SK-N-SH (cell line): ENCODE data around the gene NCDN. TPM values are rescaled to one million over a fixed set of nuclear protein-coding genes. Genes with fewer than 3 reads are reported as not detected.
A peak's percentile ranks its signal among the peaks of the same experiment; 100 is the strongest.

ENCODE experiments used
- CTCF ChIA-PET: fragments of 300-600, 350-600 bp; formaldehyde crosslinking; extraction: SDS; loops from one replicate; lab custom pipeline; 2021; lab: Yijun Ruan, JAX
- POLR2A ChIA-PET: fragments of 350-600 bp; sonication (Branson Sonifier 250); formaldehyde crosslinking; extraction: SDS; loops from one replicate; lab custom pipeline; 2020; ENCODE audit warnings: antibody characterized with exemption, inconsistent platforms; lab: Yijun Ruan, JAX
- DNase-seq: peaks from one replicate; pipeline ENCODE4 v3.0.0; 2012
- H2AFZ ChIP-seq: fragments of 200-600 bp; sonication (generic); 2 replicates; pipeline ENCODE4 v1.8.1; 2016; ENCODE audit warnings: antibody characterized with exemption, mild to moderate bottlenecking, low read depth
- H3F3A ChIP-seq: fragments of 200-600 bp; sonication (generic); replicated peaks from 2 replicates; pipeline ENCODE3; 2016; ENCODE audit warnings: antibody characterized with exemption, mild to moderate bottlenecking; ENCODE audit not compliant: insufficient read depth
- H3K27ac ChIP-seq, 2 experiments: fragments of 200-500 bp in 1 of 2; fragments of 200-600 bp in 1 of 2; sonication (Bioruptor generic) in 1 of 2; sonication (generic), shearing (Covaris generic) in 1 of 2; 2 replicates each; pipeline versions ENCODE4 v1.5.1 to v1.6.1; 2014 to 2016; ENCODE audit warnings: low read depth in 2 of 2, inconsistent platforms in 1 of 2, low read length in 1 of 2, mild to moderate bottlenecking in 1 of 2, mixed read lengths in 1 of 2
- H3K27me3 ChIP-seq: fragments of 200-600 bp; sonication (generic), shearing (Covaris generic); 2 replicates; pipeline ENCODE4 v1.6.1; 2016; ENCODE audit warnings: mixed run types; ENCODE audit not compliant: insufficient read depth
- H3K36me3 ChIP-seq, 2 experiments: fragments of 200-500 bp in 1 of 2; fragments of 200-600 bp in 1 of 2; sonication (Bioruptor generic) in 1 of 2; sonication (generic) in 1 of 2; replicated peaks in 1 of 2; 2 replicates each; pipeline versions ENCODE3 to v1.5.1; 2014 to 2016; ENCODE audit warnings: low read length in 1 of 2, mild to moderate bottlenecking in 1 of 2; ENCODE audit not compliant: insufficient read depth in 2 of 2, control insufficient read depth in 1 of 2
- H3K4me1 ChIP-seq, 2 experiments: fragments of 200-500 bp in 1 of 2; fragments of 200-600 bp in 1 of 2; sonication (Bioruptor generic) in 1 of 2; sonication (generic), shearing (Covaris generic) in 1 of 2; 2 replicates each; pipeline versions ENCODE4 v1.5.1 to v1.6.1; 2014 to 2016; ENCODE audit warnings: low read depth in 1 of 2, low read length in 1 of 2, mixed run types in 1 of 2; ENCODE audit not compliant: insufficient read depth in 2 of 2, control insufficient read depth in 1 of 2
- H3K4me2 ChIP-seq: fragments of 200-600 bp; sonication (generic), shearing (Covaris generic); 2 replicates; pipeline ENCODE4 v1.6.1; 2017; ENCODE audit warnings: mixed run types
- H3K4me3 ChIP-seq, 2 experiments: fragments of 200-500 bp in 1 of 2; fragments of 200-600 bp in 1 of 2; sonication (Bioruptor generic) in 1 of 2; sonication (generic), shearing (Covaris generic) in 1 of 2; 2 replicates each; pipeline versions ENCODE4 v1.5.1 to v1.8.1; 2014 to 2016; ENCODE audit warnings: low read depth in 2 of 2, inconsistent platforms in 1 of 2, low read length in 1 of 2, mild to moderate bottlenecking in 1 of 2, mixed read lengths in 1 of 2, moderate library complexity in 1 of 2
- H3K79me2 ChIP-seq: fragments of 200-600 bp; sonication (generic); 2 replicates; pipeline ENCODE4 v1.8.1; 2017; ENCODE audit warnings: mild to moderate bottlenecking; ENCODE audit not compliant: insufficient read depth
- H3K9ac ChIP-seq: fragments of 200-600 bp; sonication (generic); 2 replicates; pipeline ENCODE4 v1.6.1; 2017; ENCODE audit warnings: mixed run types
- H3K9me2 ChIP-seq: fragments of 200-600 bp; sonication (generic); 2 replicates; pipeline ENCODE4 v1.6.1; 2017; ENCODE audit warnings: mixed run types
- H3K9me3 ChIP-seq: fragments of 200-600 bp; sonication (generic); 2 replicates; pipeline ENCODE4 v1.6.1; 2017; ENCODE audit warnings: mixed run types, mild to moderate bottlenecking, moderate library complexity
- H4K20me1 ChIP-seq: fragments of 200-600 bp; sonication (generic); 2 replicates; pipeline ENCODE4 v1.6.1; 2017; ENCODE audit warnings: mild to moderate bottlenecking, mixed run types; ENCODE audit not compliant: insufficient read depth
- CHD2 ChIP-seq: fragments of 150-350 bp; IDR thresholded peaks from 2 replicates; pipeline ENCODE4 v1.6.1; 2018; ENCODE audit warnings: low read length; ENCODE audit not compliant: partially characterized antibody
- ELF1 ChIP-seq: IDR thresholded peaks from 2 replicates; pipeline ENCODE4 v1.4.0; 2012
- FOSL2 ChIP-seq: IDR thresholded peaks from 2 replicates; pipeline ENCODE4 v1.4.0; 2012; ENCODE audit warnings: low read depth, mild to moderate bottlenecking, moderate library complexity, borderline replicate concordance
- MEF2A ChIP-seq: IDR thresholded peaks from 2 replicates; pipeline ENCODE4 v1.4.0; 2012; ENCODE audit warnings: low read depth, borderline replicate concordance
- NFIC ChIP-seq: IDR thresholded peaks from 2 replicates; pipeline ENCODE4 v1.4.0; 2012; ENCODE audit warnings: borderline replicate concordance
- NRF1 ChIP-seq: IDR thresholded peaks from 2 replicates; pipeline ENCODE4 v1.6.1; 2012; ENCODE audit warnings: low read depth, mild to moderate bottlenecking, low read length
- POLR2AphosphoS5 ChIP-seq: IDR thresholded peaks from 2 replicates; pipeline ENCODE4 v1.6.1; 2012; ENCODE audit warnings: low read depth, low read length
- RAD21 ChIP-seq: IDR thresholded peaks from 2 replicates; pipeline ENCODE4 v1.6.1; 2012; ENCODE audit warnings: mild to moderate bottlenecking, low read length
- RCOR1 ChIP-seq: fragments of 150-350 bp; IDR thresholded peaks from 2 replicates; pipeline ENCODE4 v1.6.1; 2017; ENCODE audit warnings: antibody characterized with exemption, low read length
- RFX5 ChIP-seq: IDR thresholded peaks from 2 replicates; pipeline ENCODE4 v1.6.1; 2012; ENCODE audit warnings: mild to moderate bottlenecking, improper control_type of control experiment, low read length
- SMC3 ChIP-seq: IDR thresholded peaks from 2 replicates; pipeline ENCODE4 v1.6.1; 2012; ENCODE audit warnings: low read depth, low read length, improper control_type of control experiment
- TEAD4 ChIP-seq: IDR thresholded peaks from 2 replicates; pipeline ENCODE4 v1.4.0; 2012; ENCODE audit warnings: mild to moderate bottlenecking, borderline replicate concordance; ENCODE audit not compliant: insufficient read depth
- WGBS: methylation state at CpG from one replicate; pipeline ENCODE4 v1.1.6; 2017; ENCODE audit warnings: low lambda C conversion rate; 5-methylcytosine and 5-hydroxymethylcytosine counted together
- polyA plus RNA-seq, 3 experiments: library from polyadenylated mRNA; depleted of rRNA; stranded (reverse); fragments of >200 nt; gene quantifications; 2 replicates each; pipeline ENCODE4 v1.2.3, GENCODE V29; 2012
- TF ChIP-seq, protein P1 (sequence below): IDR thresholded peaks from 2 replicates; pipeline ENCODE4 v1.6.1; 2012; ENCODE audit warnings: mild to moderate bottlenecking, low read depth, low read length, moderate library complexity
- TF ChIP-seq, protein P2 (sequence below): fragments of 150-350 bp; IDR thresholded peaks from 2 replicates; pipeline ENCODE4 v1.6.1; 2017; ENCODE audit warnings: antibody characterized with exemption, low read length, low read depth, borderline replicate concordance
- TF ChIP-seq, protein P3 (sequence below): fragments of 200-600 bp; sonication (generic); IDR thresholded peaks from 2 replicates; pipeline ENCODE4 v1.6.1; 2017; ENCODE audit warnings: antibody characterized with exemption, mild to moderate bottlenecking, moderate library complexity
- TF ChIP-seq, protein P4 (sequence below): fragments of 150-350 bp; IDR thresholded peaks from 2 replicates; pipeline ENCODE4 v1.6.1; 2016; ENCODE audit warnings: mild to moderate bottlenecking, low read depth, low read length

Gene NCDN
- polyA plus RNA-seq, 1 of the 3 experiments (the other 2 are of a cell fraction) = 38.3 TPM

DNA sequence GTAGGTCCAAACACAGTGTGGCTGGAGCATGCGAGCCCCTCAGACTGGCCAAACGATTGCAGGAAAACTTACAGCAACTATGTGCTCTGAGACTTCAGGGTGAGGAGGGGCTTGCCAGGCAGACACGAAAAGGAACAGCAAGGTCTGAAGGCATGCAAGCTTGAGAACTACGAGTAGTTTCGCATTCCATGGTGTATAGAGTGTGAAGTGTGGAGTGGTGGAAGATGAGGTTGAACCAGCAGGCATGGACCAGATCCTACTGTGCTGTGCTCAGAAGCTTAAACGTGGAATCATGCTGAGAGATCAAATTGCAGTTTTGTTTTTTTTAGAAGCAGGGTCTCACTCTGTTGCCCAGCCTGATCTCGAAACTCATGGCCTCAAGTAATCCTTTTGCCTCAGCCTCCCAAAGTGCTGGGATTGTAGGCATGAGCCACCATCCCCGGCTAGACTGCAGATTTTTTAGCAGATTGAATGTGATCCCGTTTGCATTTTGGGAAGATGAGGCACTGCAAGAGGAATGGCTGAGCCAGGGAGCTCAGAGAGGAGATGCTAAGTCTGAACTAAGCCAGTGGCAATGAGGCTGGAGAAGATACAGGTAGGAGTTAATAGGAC lies 10.5 kb downstream of the NCDN start:
- no peak overlapping the region for H3K4me3 ChIP-seq
- TF ChIP-seq NRF1 (no peak), RFX5 (no peak), POLR2AphosphoS5 (no peak), FOSL2 (no peak), SMC3 (no peak), RCOR1 (no peak), TEAD4 (no peak), ELF1 (no peak), MEF2A (no peak)
- TF ChIP-seq, protein P1, sequence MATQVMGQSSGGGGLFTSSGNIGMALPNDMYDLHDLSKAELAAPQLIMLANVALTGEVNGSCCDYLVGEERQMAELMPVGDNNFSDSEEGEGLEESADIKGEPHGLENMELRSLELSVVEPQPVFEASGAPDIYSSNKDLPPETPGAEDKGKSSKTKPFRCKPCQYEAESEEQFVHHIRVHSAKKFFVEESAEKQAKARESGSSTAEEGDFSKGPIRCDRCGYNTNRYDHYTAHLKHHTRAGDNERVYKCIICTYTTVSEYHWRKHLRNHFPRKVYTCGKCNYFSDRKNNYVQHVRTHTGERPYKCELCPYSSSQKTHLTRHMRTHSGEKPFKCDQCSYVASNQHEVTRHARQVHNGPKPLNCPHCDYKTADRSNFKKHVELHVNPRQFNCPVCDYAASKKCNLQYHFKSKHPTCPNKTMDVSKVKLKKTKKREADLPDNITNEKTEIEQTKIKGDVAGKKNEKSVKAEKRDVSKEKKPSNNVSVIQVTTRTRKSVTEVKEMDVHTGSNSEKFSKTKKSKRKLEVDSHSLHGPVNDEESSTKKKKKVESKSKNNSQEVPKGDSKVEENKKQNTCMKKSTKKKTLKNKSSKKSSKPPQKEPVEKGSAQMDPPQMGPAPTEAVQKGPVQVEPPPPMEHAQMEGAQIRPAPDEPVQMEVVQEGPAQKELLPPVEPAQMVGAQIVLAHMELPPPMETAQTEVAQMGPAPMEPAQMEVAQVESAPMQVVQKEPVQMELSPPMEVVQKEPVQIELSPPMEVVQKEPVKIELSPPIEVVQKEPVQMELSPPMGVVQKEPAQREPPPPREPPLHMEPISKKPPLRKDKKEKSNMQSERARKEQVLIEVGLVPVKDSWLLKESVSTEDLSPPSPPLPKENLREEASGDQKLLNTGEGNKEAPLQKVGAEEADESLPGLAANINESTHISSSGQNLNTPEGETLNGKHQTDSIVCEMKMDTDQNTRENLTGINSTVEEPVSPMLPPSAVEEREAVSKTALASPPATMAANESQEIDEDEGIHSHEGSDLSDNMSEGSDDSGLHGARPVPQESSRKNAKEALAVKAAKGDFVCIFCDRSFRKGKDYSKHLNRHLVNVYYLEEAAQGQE = no peak
- TF ChIP-seq, protein P2, sequence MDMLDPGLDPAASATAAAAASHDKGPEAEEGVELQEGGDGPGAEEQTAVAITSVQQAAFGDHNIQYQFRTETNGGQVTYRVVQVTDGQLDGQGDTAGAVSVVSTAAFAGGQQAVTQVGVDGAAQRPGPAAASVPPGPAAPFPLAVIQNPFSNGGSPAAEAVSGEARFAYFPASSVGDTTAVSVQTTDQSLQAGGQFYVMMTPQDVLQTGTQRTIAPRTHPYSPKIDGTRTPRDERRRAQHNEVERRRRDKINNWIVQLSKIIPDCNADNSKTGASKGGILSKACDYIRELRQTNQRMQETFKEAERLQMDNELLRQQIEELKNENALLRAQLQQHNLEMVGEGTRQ = no peak
- TF ChIP-seq, all 33 proteins: peak for 0
- no peaks in the 10 kb centered on the region for H3K9me2 ChIP-seq
- DNase-seq = peak; percentile 5
- no peaks in the 10 kb centered on the region for H3F3A ChIP-seq
- no peaks in the 10 kb centered on the region for H3K9me3 ChIP-seq
- ChIA-PET CTCF (interaction anchor here (0.6 to 11.7 kb wide), 23 partner anchors 9 to 365 kb away, joined by 3 to 347 read pairs (median 6); partner anchors contain the start of genes C1orf216 and CLSPN), POLR2A (interaction anchor here (1.2 to 1.7 kb wide), 2 partner anchors 148 to 159 kb away, joined by 5 to 7 read pairs; no protein-coding TSS in a partner anchor)
- H3K9ac ChIP-seq = no peak overlapping the region
- no peaks in the 10 kb centered on the region for H3K27me3 ChIP-seq
- H3K4me1 ChIP-seq = peaks cover 0 to 7% of the 10 kb centered on the region in 2 experiments; a peak in 1 of 4 replicates
- no peaks in the 10 kb centered on the region for H4K20me1 ChIP-seq
- H2AFZ ChIP-seq = no peak overlapping the region
- H3K27ac ChIP-seq = no peak overlapping the region
- H3K36me3 ChIP-seq = peaks cover 0 to 29% of the 10 kb centered on the region in 2 experiments
- no peaks in the 10 kb centered on the region for H3K79me2 ChIP-seq
- 72% methylated on average over 9 of the region's 9 CpGs for WGBS
- no peak overlapping the region for H3K4me2 ChIP-seq

DNA sequence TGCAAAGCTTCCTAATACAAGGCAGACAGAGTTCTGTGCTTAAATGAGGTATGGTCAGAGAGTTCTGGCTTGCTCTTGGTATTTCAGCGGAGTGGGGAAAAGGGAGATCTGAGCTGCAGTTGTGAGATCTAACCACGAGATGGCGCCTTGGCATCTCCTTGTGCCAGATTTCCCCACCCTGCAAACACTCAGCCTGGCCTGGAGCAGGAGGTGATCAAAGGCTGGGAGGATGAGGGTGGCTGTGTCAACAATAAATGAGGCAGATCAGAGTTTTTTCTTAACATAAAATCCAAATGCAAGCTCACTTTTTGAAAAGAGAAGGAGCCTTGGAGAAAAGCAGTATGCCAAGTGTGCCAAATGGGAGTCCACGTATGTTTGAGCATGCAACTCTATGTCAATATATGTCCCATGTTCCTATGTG lies 11.4 kb downstream of the NCDN start:
- H3K4me2 ChIP-seq = no peak overlapping the region
- H3K27me3 ChIP-seq = no peaks in the 10 kb centered on the region
- no peak overlapping the region for H2AFZ ChIP-seq
- H3K79me2 ChIP-seq = no peaks in the 10 kb centered on the region
- no peak overlapping the region; a peak in 1 of 4 replicates for H3K4me3 ChIP-seq
- 41% methylated on average over 4 of the region's 4 CpGs for WGBS
- H3K9me2 ChIP-seq = no peaks in the 10 kb centered on the region
- H3F3A ChIP-seq = no peaks in the 10 kb centered on the region
- peaks cover 0 to 7% of the 10 kb centered on the region in 2 experiments; a peak in 1 of 4 replicates for H3K4me1 ChIP-seq
- peaks cover 0 to 20% of the 10 kb centered on the region in 2 experiments for H3K36me3 ChIP-seq
- no peaks in the 10 kb centered on the region for H3K9me3 ChIP-seq
- no peaks in the 10 kb centered on the region for H4K20me1 ChIP-seq
- TF ChIP-seq CHD2 (no peak), NFIC (peak; percentile 48; the same call in 1 of the 2 replicates), RAD21 (peak; percentile 93), SMC3 (peak; percentile 96)
- TF ChIP-seq, protein P3, sequence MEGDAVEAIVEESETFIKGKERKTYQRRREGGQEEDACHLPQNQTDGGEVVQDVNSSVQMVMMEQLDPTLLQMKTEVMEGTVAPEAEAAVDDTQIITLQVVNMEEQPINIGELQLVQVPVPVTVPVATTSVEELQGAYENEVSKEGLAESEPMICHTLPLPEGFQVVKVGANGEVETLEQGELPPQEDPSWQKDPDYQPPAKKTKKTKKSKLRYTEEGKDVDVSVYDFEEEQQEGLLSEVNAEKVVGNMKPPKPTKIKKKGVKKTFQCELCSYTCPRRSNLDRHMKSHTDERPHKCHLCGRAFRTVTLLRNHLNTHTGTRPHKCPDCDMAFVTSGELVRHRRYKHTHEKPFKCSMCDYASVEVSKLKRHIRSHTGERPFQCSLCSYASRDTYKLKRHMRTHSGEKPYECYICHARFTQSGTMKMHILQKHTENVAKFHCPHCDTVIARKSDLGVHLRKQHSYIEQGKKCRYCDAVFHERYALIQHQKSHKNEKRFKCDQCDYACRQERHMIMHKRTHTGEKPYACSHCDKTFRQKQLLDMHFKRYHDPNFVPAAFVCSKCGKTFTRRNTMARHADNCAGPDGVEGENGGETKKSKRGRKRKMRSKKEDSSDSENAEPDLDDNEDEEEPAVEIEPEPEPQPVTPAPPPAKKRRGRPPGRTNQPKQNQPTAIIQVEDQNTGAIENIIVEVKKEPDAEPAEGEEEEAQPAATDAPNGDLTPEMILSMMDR = peak; percentile 89
- TF ChIP-seq, protein P4, sequence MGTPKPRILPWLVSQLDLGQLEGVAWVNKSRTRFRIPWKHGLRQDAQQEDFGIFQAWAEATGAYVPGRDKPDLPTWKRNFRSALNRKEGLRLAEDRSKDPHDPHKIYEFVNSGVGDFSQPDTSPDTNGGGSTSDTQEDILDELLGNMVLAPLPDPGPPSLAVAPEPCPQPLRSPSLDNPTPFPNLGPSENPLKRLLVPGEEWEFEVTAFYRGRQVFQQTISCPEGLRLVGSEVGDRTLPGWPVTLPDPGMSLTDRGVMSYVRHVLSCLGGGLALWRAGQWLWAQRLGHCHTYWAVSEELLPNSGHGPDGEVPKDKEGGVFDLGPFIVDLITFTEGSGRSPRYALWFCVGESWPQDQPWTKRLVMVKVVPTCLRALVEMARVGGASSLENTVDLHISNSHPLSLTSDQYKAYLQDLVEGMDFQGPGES = no peak; the same call in 1 of the 2 replicates
- ChIA-PET CTCF (interaction anchor here (0.6 to 11.7 kb wide), 42 partner anchors 9 to 304 kb away, joined by 3 to 347 read pairs (median 4); partner anchors contain the start of genes C1orf216 and CLSPN), POLR2A (interaction anchor here (0.7 to 1.7 kb wide), 4 partner anchors 11 to 158 kb away, joined by 3 to 7 read pairs (median 4); partner anchors contain the start of gene NCDN)
- DNase-seq = peak; percentile 88
- H3K9ac ChIP-seq = no peak overlapping the region
- no peak overlapping the region for H3K27ac ChIP-seq
